HG03558 (cell line): Measurements from ENCODE around the gene ZFYVE27.
A peak's percentile ranks its signal among the peaks of the same experiment; 100 is the strongest.
"Not testable (repeated sequence)": the region's sequence is repeated elsewhere in the genome, so short reads cannot be mapped to it uniquely, and the experiment has no call there.

Experiments
- ATAC-seq: cut with Tn5 transposase; IDR thresholded peaks from one replicate; pipeline ENCODE4 v1.9.1; 2021; ENCODE audit warnings: moderate number of reproducible peaks; ENCODE audit not compliant: unreplicated experiment; ENCODE audit errors: extremely low read depth

ZFYVE27 gene, protein sequence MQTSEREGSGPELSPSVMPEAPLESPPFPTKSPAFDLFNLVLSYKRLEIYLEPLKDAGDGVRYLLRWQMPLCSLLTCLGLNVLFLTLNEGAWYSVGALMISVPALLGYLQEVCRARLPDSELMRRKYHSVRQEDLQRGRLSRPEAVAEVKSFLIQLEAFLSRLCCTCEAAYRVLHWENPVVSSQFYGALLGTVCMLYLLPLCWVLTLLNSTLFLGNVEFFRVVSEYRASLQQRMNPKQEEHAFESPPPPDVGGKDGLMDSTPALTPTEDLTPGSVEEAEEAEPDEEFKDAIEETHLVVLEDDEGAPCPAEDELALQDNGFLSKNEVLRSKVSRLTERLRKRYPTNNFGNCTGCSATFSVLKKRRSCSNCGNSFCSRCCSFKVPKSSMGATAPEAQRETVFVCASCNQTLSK

GRCh38 chr10:97736902-97737769 is at the start of gene ZFYVE27:
TSS of gene ZFYVE27 (plus strand) at chr10:97737128. CDS start at chr10:97738478, 1,350 bp downstream.
- ATAC-seq = peak; percentile 68

DNA sequence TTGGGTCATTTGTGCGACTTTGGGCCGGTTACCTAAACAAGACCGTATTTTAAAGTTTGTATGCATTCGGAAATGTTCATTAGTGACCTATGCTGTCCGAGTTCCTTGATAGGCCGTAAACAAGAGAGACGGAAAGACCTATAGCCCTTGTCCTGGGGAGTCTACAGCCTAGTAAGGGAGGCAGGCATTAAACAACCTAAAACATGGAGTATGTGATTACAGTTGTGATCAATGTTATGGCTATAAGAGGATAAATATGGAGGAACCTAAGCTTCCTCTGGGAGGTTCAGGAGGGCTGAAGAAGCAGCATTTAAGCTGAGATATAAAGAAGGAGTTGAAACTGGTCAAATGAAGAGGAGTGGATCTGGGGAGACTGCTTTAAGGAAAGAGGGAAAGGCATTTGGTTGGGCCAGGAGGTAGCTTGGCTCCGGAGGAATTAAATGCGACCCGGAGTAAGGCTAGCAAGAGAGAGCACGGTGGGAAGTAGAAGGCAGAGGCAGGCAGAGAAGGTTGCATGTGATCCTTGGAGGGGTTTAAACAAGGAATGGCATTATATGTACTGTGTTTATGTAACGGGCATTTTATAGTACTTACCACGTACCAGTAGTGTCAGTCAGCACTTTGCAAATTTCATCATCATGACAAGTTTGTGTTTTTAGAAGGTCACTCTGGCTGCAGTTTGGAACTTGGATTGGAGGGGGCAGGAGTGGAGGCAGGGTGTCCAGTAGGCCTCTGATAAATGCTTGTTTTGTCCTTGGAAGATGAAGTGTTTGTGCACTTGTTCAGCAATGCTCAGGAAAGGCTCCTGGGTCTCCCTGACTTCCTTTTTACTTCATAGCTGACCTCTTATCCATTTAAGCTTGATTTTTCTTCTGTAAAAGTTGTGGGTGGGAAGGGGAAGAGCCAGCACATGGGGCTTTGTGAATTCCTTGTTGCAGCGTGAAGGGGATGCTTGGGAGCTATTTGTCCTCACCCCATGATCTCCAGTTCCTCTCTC is 48.8 kb upstream of the ZFYVE27 start:
- no peak for ATAC-seq

DNA sequence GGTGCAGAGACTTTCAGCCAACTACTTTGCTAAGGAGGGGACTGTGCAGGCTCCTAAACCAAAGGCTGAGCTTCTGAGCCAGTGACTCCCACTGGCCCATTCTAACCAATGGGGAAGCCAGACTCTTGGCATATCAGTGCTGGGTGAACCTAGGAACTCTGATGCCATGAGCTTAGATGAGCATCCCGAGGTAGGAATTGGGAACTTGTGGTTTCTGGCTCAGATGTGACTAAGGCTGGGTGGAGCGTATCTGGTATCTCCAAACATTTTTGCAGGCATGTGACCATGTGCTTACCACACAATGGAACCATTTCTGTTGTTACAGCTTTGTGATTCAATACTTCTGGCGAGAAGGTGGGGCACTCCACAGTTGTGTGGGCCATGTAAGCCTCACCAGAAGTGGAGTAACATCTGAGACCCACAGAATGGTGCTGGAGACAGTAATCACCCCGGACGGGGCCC is 47.3 kb upstream of the ZFYVE27 start:
- ATAC-seq = no peak

GRCh38 chr10:97690133-97690532 is 46.8 kb upstream of the ZFYVE27 start:
- ATAC-seq = no peak

DNA sequence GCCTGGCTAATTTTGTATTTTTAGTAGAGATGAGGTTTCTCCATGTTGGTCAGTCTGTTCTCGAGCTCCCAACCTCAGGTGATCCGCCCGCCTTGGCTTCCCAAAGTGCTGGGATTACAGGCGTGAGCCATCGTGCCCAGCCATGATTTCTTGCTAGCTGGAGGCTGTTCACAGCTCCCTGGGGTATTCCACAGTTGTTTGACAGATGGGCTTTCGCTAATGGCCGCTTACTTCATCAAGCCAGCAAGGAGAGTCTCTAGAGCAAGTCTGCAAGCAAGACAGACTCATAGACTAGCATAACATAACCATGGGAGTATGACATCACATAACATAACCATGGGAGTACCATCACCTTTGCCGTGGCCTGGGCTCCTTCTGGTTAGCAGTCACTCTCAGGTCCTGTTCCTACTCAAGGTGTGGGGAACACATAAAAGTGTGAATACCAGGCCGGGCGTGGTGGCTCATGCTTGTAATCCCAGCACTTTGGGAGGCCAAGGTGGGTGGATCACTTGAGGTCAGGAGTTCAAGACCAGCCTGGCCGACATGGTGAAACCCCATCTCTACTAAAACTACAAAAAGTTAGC is 38.8 kb upstream of the ZFYVE27 start:
- ATAC-seq = not testable (repeated sequence)

GRCh38 chr10:97701438-97702069 is 35.4 kb upstream of the ZFYVE27 start:
- ATAC-seq = no peak

- ATAC-seq = no peak
Observed at GRCh38 chr10:97703398-97704067, 33.4 kb upstream of the ZFYVE27 start.

DNA sequence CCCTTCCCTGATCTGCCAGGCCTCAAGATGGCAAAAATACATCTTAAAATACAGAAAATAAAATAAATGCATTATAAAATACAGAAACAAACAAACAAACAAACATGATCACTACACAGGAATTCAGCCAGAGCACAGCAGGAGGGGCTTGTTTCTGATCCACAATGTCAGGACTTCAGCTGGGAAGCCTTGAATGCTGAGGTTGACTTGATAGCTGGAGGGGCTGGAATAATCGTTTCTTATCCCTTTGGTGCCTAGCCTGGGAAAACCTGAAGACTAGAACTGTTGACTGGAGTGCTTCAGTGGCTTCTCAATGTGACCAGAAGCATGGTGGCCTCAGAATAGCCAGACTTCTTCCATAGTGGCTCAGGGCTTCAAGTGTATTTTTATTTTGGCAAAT is 32.6 kb upstream of the ZFYVE27 start:
- no peak for ATAC-seq

GRCh38 chr10:97705006-97705670 is 31.8 kb upstream of the ZFYVE27 start:
- no peak for ATAC-seq

DNA sequence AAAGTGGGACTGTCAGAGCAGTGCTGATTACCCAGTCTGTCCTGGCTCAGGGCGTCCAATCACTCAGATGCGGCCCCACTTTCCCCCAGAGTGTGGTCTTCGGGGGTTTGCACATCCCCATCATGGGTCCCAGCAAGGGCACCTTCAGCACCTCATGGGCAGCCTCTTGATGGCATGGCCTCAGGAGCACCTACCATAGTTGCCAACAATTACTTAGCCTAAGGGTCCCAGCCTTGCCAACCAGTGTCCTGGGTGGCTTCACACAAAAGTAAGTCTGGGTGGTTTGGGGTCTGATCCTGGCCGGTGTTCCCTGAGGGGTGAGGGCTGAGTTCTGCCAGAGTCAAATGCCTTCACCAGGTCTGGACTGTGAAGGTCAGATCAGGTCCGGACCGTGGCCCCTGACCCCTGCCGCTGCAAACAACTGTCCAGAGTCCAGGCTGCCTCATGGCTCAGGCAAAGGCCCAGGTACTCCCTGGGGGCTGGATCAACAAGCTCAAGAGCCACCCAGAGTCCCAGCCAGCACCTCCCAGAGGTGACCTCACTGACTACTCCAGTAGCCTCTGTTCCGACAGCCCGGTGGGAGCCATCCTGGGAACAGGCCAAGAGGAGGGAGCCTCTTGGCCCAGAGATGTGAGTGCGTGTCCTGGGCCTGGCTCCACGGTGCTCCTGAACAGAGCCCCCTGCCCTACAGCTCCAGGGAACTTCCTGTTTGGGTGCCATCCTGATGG is 29.6 kb upstream of the ZFYVE27 start:
- ATAC-seq = no peak

- no peak for ATAC-seq
Observed at GRCh38 chr10:97708167-97708566, 28.8 kb upstream of the ZFYVE27 start.

DNA sequence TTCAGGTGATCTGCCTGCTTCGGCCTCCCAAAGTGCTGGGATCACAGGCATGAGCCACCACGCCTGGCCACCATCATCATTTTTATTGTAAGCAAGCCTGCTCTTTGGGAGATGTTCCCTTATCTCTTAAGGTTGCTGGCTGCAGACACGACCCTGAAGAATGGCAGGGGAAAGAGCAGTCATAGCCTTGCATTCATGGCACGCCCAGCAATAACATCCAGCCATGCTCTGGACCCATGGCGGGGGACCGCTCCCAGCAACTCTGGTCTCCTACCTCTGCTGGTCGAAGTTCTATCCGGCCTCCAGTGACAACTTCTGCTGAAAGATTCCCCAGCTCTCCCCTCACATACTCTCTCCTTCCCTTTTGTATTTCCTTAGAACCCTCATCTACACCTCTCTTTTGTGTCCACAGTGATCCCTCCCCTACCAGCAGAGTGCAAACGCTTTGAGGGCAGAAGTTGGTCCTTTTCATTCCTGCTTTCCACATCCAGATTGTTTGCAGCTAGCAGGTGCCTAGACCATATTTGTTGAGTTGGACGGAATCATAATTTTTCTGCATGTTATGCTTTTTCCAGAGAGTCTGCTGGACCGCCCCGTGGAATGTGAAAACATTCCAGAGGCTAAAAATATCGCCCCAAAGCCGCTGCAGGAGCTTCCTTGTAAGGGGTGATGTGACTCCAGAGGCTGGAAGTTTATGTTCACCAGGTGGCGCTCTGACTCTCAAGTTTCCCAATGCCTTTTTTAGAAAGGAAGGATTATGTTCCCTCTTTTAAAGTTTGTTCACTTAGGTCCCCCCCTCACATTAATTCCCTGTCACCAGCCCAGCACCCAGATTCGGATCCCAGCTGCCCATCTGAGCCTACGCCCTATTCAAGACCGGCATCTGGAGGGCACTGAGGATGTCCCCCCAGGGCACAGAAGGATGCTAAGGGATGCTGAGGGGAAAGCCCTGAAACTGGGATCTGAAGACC is 27.7 kb upstream of the ZFYVE27 start:
- no peak for ATAC-seq

GRCh38 chr10:97711640-97712572 is 25.0 kb upstream of the ZFYVE27 start:
- ATAC-seq = no peak

- ATAC-seq = no peak
Observed at GRCh38 chr10:97713339-97713825, 23.5 kb upstream of the ZFYVE27 start, which contains the start of gene MARVELD1. TSS of gene MARVELD1 (plus strand) at chr10:97713730. CDS start at chr10:97713877, 147 bp downstream.

- no peak for ATAC-seq
Observed at GRCh38 chr10:97713826-97714400, 23.0 kb upstream of the ZFYVE27 start.
